Calu3 (cell line): ENCODE results near the gene PXK. TPM values are rescaled to one million over a fixed set of nuclear protein-coding genes. Genes with fewer than 3 reads are reported as not detected.

Source experiments
- BruUV-seq: library from RNA; stranded (reverse); fragments of 400-500 nt; replicated peaks from 2 replicates; lab custom pipeline; 2021; lab: Mats Ljungman, UMichigan
- CTCF ChIA-PET: fragments of 300-600 bp; sonication (Branson Sonifier 250); formaldehyde crosslinking; loops from one replicate; lab custom pipeline; 2022; ENCODE audit warnings: antibody characterized with exemption; lab: Charles Lee
- DNase-seq: peaks from one replicate; pipeline ENCODE4 v3.0.0; 2022
- H3K27ac Mint-ChIP-seq: one replicate; pipeline ENCODE4 v1.8.0; 2022; ENCODE audit warnings: mixed read lengths; ENCODE audit not compliant: unreplicated experiment
- H3K27me3 Mint-ChIP-seq: one replicate; pipeline ENCODE4 v1.8.0; 2022; ENCODE audit warnings: mixed read lengths; ENCODE audit not compliant: unreplicated experiment
- H3K36me3 Mint-ChIP-seq: one replicate; pipeline ENCODE4 v1.8.0; 2022; ENCODE audit warnings: mild to moderate bottlenecking, moderate library complexity, mixed read lengths; ENCODE audit not compliant: insufficient read depth, unreplicated experiment
- H3K4me1 Mint-ChIP-seq: one replicate; pipeline ENCODE4 v1.8.0; 2022; ENCODE audit warnings: mild to moderate bottlenecking, low read depth, mixed read lengths; ENCODE audit not compliant: unreplicated experiment
- H3K4me3 Mint-ChIP-seq: one replicate; pipeline ENCODE4 v1.8.0; 2022; ENCODE audit warnings: mild to moderate bottlenecking, low read depth, moderate library complexity, mixed read lengths; ENCODE audit not compliant: unreplicated experiment
- H3K9me3 Mint-ChIP-seq: one replicate; pipeline ENCODE4 v1.8.0; 2022; ENCODE audit warnings: low read depth, mixed read lengths; ENCODE audit not compliant: unreplicated experiment
- intact Hi-C: fragments of 100-400 bp; cut with micrococcal nuclease; formaldehyde crosslinking; loops from one replicate; pipeline ENCODE4 v1.10.0; 2022; ENCODE audit not compliant: unreplicated experiment
- total RNA-seq: library from RNA; stranded (reverse); gene quantifications from 2 replicates; pipeline ENCODE4 v1.2.3, GENCODE V29; 2022
- TF ChIP-seq, protein P1 (sequence below): fragments of 200-600 bp; IDR thresholded peaks from one replicate; pipeline ENCODE4 v1.8.0; 2022; ENCODE audit warnings: antibody characterized with exemption; ENCODE audit not compliant: unreplicated experiment

PXK gene
- total RNA-seq, 1 experiment from 2014 or later, result 8.6 TPM

- Mint-ChIP-seq H3K4me1 (no peaks in the 10 kb centered on the region), H3K27me3 (no peaks in the 10 kb centered on the region), H3K36me3 (peaks cover 15% of the 10 kb centered on the region), H3K9me3 (no peaks in the 10 kb centered on the region), H3K27ac (no peak overlapping the region), H3K4me3 (no peak overlapping the region)
- CTCF ChIA-PET, result no interaction called here
- no TSS peak for BruUV-seq
- intact Hi-C loops, result no loop called here
- TF ChIP-seq, protein P1, sequence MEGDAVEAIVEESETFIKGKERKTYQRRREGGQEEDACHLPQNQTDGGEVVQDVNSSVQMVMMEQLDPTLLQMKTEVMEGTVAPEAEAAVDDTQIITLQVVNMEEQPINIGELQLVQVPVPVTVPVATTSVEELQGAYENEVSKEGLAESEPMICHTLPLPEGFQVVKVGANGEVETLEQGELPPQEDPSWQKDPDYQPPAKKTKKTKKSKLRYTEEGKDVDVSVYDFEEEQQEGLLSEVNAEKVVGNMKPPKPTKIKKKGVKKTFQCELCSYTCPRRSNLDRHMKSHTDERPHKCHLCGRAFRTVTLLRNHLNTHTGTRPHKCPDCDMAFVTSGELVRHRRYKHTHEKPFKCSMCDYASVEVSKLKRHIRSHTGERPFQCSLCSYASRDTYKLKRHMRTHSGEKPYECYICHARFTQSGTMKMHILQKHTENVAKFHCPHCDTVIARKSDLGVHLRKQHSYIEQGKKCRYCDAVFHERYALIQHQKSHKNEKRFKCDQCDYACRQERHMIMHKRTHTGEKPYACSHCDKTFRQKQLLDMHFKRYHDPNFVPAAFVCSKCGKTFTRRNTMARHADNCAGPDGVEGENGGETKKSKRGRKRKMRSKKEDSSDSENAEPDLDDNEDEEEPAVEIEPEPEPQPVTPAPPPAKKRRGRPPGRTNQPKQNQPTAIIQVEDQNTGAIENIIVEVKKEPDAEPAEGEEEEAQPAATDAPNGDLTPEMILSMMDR, result no peak
- no peak for DNase-seq
Observed at GRCh38 chr3:58424613-58425012, 91.9 kb downstream of the PXK start.

GRCh38 chr3:58425782-58426181, 93.1 kb downstream of the PXK start:
- CTCF ChIA-PET, result no interaction called here

GRCh38 chr3:58427661-58428361, 95.1 kb downstream of the PXK start:
- H3K27ac Mint-ChIP-seq, result no peak overlapping the region
- no peak overlapping the region for H3K4me3 Mint-ChIP-seq
- no peaks in the 10 kb centered on the region for H3K9me3 Mint-ChIP-seq
- TF ChIP-seq, protein P1, result no peak
- H3K27me3 Mint-ChIP-seq, result no peaks in the 10 kb centered on the region
- H3K4me1 Mint-ChIP-seq, result no peaks in the 10 kb centered on the region
- no peak for DNase-seq
- intact Hi-C loops, result no loop called here
- peaks cover 26% of the 10 kb centered on the region for H3K36me3 Mint-ChIP-seq
- BruUV-seq, result no TSS peak
- CTCF ChIA-PET, result no interaction called here

More at GRCh38 chr3:58425782-58426181, 93.1 kb downstream of the PXK start:
- H3K9me3 Mint-ChIP-seq, result no peaks in the 10 kb centered on the region
- no peaks in the 10 kb centered on the region for H3K27me3 Mint-ChIP-seq
- TF ChIP-seq, protein P1, result no peak
- no peaks in the 10 kb centered on the region for H3K4me1 Mint-ChIP-seq
- peaks cover 15% of the 10 kb centered on the region for H3K36me3 Mint-ChIP-seq
- BruUV-seq, result no TSS peak
- no peak overlapping the region for H3K4me3 Mint-ChIP-seq
- intact Hi-C loops, result no loop called here
- DNase-seq, result no peak
- no peak overlapping the region for H3K27ac Mint-ChIP-seq

DNA sequence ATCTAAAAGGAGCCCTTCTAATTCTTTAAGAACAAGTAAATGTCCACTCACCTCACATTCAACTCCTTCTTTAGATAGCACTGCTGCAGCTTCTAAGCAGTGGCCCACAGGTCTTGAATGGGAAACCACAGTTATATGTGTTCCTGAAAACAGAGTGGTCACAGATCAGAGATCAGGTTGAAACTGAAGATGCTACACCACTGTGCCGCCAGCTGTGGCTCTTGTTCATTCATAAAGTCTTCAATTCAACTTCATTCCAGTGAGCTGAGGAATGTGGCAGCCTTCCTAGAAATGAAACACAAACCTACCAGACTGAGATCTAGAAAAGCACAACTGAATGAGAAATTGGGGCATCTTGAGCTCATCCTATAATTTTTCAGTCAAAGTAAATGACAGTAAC, 97.0 kb downstream of the PXK start:
- no peak for DNase-seq
- peaks cover 36% of the 10 kb centered on the region for H3K36me3 Mint-ChIP-seq
- no TSS peak for BruUV-seq
- no peak overlapping the region for H3K4me3 Mint-ChIP-seq
- no peaks in the 10 kb centered on the region for H3K9me3 Mint-ChIP-seq
- no peaks in the 10 kb centered on the region for H3K27me3 Mint-ChIP-seq
- peaks cover 8% of the 10 kb centered on the region for H3K4me1 Mint-ChIP-seq
- intact Hi-C loops, result no loop called here
- CTCF ChIA-PET, result no interaction called here
- TF ChIP-seq, protein P1, result no peak
- H3K27ac Mint-ChIP-seq, result no peak overlapping the region
